ENCODE results near the gene MXRA8. TPM values are rescaled to one million over a fixed set of nuclear protein-coding genes. Genes with fewer than 3 reads are reported as not detected.

Gene MXRA8
- total and polyA plus RNA-seq, 7 donors = 7.2 to 24.3 (median 10.1) TPM

GRCh38 chr1:1354271-1355247 is 3.8 kb downstream of the MXRA8 start:
- DNase-seq (peak; percentile 28 to 60), ATAC-seq (no peak)
- H3K4me1 ChIP-seq = peaks cover 17% of the 10 kb centered on the region
- no peak overlapping the region for H3K27ac ChIP-seq
- peaks cover 0 to 42% (median 0%) of the 10 kb centered on the region in 3 donors for H3K27me3 ChIP-seq (ENCODE audit: insufficient read depth in 3 of 3, low read length in 2 of 3)
- intact Hi-C loops (cut with DNase I) = no loop called here
- H3K4me3 ChIP-seq = peak overlapping the region; percentile 44
- peaks cover 0 to 4% of the 10 kb centered on the region in 2 donors for H3K36me3 ChIP-seq (ENCODE audit: insufficient read depth in 1 of 2, low read depth in 1 of 2)
- no peak for TF ChIP-seq CTCF (IDR thresholded peaks at IDR 0.05)
- 50 to 56% (median 55%) methylated on average over 76 to 116 of the region's 116 CpGs for WGBS, 3 donors
- H3K9me3 ChIP-seq = no peaks in the 10 kb centered on the region

- Histone ChIP-seq H3K9me3 (no peaks in the 10 kb centered on the region), H3K4me1 (peaks cover 17% of the 10 kb centered on the region), H3K27me3 (ENCODE audit: insufficient read depth in 3 of 3, low read length in 2 of 3) (peaks cover 0 to 32% (median 0%) of the 10 kb centered on the region in 3 donors), H3K27ac (no peak overlapping the region), H3K36me3 (ENCODE audit: insufficient read depth in 1 of 2, low read depth in 1 of 2) (peaks cover 0 to 4% of the 10 kb centered on the region in 2 donors), H3K4me3 (no peak overlapping the region)
- no peak for ATAC-seq
- DNase-seq = peak in 1 of 2 donors; percentile 20
- 38 to 44% (median 39%) methylated on average over 24 to 28 of the region's 28 CpGs for WGBS, 3 donors
- TF ChIP-seq CTCF (IDR thresholded peaks at IDR 0.05) = no peak
- intact Hi-C loops (cut with DNase I) = no loop called here
Measured at GRCh38 chr1:1353389-1354151, 4.8 kb downstream of the MXRA8 start.

- no peak overlapping the region for H3K4me3 ChIP-seq
- H3K36me3 ChIP-seq (ENCODE audit: insufficient read depth in 1 of 2, low read depth in 1 of 2) = peaks cover 0 to 4% of the 10 kb centered on the region in 2 donors
- intact Hi-C loops (cut with DNase I) = no loop called here
- peak overlapping the region; percentile 55 for H3K27ac ChIP-seq
- 18 to 35% (median 23%) methylated on average over 4 to 5 of the region's 5 CpGs for WGBS, 3 donors
- peaks cover 0 to 26% (median 0%) of the 10 kb centered on the region in 3 donors for H3K27me3 ChIP-seq (ENCODE audit: insufficient read depth in 3 of 3, low read length in 2 of 3)
- DNase-seq (no peak), ATAC-seq (no peak)
- H3K9me3 ChIP-seq = no peaks in the 10 kb centered on the region
- H3K4me1 ChIP-seq = peaks cover 17% of the 10 kb centered on the region
- TF ChIP-seq CTCF (IDR thresholded peaks at IDR 0.05) = no peak
Measured at GRCh38 chr1:1352786-1353388, 5.5 kb downstream of the MXRA8 start.

GRCh38 chr1:1351511-1352427 is 6.6 kb downstream of the MXRA8 start:
- 35 to 60% (median 36%) methylated on average over 24 to 29 of the region's 29 CpGs for WGBS, 3 donors
- peaks cover 0 to 4% of the 10 kb centered on the region in 2 donors for H3K36me3 ChIP-seq (ENCODE audit: insufficient read depth in 1 of 2, low read depth in 1 of 2)
- no peak for TF ChIP-seq CTCF (IDR thresholded peaks at IDR 0.05)
- peak overlapping the region; percentile 25 for H3K4me3 ChIP-seq
- H3K4me1 ChIP-seq = peaks cover 24% of the 10 kb centered on the region
- DNase-seq (peak; percentile 71 to 81), ATAC-seq (peak in 1 of 4 donors; percentile 2)
- H3K27me3 ChIP-seq (ENCODE audit: insufficient read depth in 3 of 3, low read length in 2 of 3) = peaks cover 0 to 18% (median 0%) of the 10 kb centered on the region in 3 donors
- intact Hi-C loops (cut with DNase I) = no loop called here
- peak overlapping the region; percentile 60 for H3K27ac ChIP-seq
- no peaks in the 10 kb centered on the region for H3K9me3 ChIP-seq

Measured in psoas muscle (tissue), 8 donors.